GM20431 (cell line): ENCODE measurements around the gene ATG9B.
"Not testable (repeated sequence)": the region's sequence is repeated elsewhere in the genome, so short reads cannot be mapped to it uniquely, and the experiment has no call there.

Experiments used
- in situ Hi-C: fragments of 300-500 bp; cut with MseI, MboI; formaldehyde crosslinking; loops from one replicate; pipeline ENCODE4 v1.15.0; 2020; ENCODE audit warnings: low sequenced_read_pairs; ENCODE audit not compliant: unreplicated experiment

The ATG9B gene

DNA sequence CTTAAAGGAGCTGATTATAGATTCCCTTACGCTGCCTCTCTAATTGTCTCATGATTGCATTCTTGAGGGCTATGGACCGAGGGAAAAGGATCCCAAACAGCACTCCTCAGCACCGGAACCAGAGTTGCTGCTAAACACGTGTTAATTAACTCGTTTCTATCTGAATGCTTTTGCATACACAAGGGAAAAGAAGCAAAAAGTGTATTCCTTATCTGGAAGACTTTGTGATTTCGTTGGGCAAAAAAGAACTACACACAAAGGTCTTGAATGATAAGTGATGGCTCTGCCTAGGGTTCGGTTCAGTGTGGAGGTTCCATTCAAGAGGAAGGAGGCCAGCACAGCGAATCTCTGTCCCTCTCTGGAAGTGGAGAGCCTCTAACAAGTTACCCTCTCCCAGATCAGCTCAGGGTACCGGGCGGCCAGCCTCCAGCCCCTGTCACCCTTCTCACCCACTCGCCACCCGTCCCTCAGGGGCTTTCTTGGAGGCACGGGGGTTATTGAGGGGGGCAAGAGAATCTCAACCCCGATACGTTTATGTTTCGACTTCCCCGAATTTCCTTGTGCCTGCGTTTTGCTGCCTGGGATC is 34.6 kb upstream of the ATG9B start:
- in situ Hi-C loops, result no loop called here

- in situ Hi-C loops, result no loop called here
Measured at GRCh38 chr7:151057989-151058780, 33.9 kb upstream of the ATG9B start.

DNA sequence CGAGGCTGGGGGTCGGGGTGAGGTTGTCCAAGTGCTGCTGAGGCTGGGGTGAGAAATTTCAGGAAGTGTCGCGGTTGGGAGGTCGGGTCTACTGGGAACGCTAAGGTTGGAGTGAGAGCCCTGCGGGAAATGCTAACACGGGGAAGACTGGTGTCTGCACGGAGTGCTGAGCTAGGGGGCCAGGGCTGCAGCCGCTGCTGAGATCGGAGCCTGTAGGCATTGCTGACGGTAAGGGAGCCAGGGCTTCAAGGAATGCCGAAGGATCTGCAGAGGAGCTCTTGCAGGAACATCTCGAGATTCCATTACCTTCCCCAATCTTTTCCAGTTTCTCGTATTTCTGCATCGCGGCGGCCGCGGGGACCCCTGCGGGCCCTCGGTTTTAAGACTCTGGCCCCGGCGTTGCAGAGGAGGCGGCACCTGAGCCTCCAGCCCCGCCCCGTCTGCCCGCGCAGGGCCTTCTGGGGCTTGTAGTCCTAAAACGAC is 33.3 kb upstream of the ATG9B start, which contains the start of gene CDK5:
Gene CDK5 (minus strand): TSS at position 392 of the 483 bp plus-strand sequence. CDS start 49 bp downstream, at position 343.
- in situ Hi-C loops, result no loop called here

DNA sequence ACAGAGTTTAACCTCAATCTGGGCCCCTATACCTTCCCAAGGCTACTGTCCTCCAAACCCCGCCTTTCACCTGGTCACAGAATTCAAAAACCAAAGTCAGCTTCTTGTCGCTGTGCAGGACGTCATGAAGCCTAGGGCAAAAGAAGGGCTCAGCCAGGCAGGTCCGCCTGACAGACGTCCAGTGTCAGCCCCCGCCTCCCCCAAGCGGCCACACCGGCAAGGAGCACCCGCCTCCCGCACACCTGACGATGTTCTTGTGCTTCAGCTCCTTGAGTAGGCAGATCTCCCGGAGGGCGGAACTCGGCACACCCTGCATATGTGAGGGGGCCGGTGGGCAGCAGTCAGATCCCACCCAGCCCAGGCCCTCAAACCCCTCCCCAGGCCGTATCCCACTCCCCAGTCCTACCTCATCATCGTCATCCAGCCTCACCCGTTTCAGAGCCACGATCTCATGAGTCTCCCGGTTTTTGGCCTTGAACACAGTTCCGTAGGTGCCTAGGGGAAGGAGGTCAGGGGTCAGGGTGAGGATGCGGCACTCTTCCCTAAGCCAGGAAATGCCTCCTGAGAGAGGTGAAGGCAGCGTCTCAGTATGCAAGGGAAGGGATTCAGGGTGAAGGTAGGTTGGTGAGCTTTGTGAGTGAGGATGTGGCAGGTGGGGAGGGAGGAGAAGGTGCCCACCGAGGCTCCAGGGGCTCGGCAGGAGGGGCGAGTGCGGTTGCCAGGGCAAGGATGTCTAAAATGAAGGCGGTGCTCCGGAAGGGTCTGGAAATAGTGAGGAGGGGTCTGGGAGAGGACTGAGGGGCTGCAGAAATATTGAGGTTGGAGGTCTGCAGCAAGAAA is 32.6 kb upstream of the ATG9B start:
- in situ Hi-C loops, result no loop called here

GRCh38 chr7:151056283-151056665 is 32.0 kb upstream of the ATG9B start:
- in situ Hi-C loops, result no loop called here

- in situ Hi-C loops, result no loop called here
Measured at GRCh38 chr7:151053751-151054150, 29.5 kb upstream of the ATG9B start.

- in situ Hi-C loops, result no loop called here
Measured at GRCh38 chr7:151053096-151053495, 28.8 kb upstream of the ATG9B start.

- in situ Hi-C loops, result no loop called here
Measured at GRCh38 chr7:151051108-151051507, 26.8 kb upstream of the ATG9B start.

DNA sequence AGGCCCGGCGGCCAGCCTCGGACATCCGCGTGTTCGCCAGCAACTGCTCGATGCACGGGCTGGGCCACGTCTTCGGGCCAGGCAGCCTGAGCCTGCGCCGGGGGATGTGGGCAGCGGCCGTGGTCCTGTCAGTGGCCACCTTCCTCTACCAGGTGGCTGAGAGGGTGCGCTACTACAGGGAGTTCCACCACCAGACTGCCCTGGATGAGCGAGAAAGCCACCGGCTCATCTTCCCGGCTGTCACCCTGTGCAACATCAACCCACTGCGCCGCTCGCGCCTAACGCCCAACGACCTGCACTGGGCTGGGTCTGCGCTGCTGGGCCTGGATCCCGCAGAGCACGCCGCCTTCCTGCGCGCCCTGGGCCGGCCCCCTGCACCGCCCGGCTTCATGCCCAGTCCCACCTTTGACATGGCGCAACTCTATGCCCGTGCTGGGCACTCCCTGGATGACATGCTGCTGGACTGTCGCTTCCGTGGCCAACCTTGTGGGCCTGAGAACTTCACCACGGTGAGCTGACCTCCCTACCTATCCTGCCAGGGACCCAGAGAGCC is 24.7 kb upstream of the ATG9B start:
- in situ Hi-C loops, result no loop called here

DNA sequence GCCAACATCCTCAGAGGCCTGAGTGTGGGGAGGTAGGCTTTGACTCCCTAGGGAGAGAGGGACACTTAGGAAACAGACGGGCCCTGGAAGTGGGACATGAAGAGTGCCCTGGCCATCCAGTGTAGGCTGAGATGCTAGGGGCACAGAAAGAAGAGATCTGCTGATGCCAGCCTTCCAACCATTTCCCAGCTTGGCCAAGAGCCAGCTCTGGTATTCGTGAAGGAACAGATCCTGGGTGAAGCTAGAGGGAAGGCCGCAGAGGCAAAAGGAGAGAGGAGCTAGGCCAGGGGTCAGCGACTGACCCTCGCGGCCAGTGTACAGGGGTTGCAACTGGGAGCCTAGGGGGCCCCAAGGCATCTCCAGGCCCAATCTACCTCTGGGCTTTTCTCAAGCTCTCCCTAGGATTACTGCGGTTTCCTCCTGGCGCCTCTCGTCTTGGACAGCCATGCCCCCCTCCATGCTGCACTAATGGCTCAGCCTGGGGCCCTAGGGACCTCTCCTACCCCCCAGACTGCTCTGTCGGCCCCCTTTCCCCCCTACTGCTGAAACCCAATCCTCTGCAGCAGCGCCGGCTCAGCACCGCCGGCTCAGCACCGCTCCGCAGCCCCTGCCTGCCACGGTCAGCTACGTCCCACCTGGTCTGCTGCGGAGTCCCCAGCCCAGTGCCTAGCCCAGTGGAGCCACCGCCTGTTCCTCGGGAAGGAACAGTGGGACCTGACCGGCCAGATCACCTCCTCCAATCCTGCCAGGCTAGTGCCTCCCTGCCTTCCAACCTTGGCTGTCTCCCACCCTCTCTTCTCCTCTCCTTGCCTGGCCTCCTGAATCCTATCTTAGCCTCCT is 23.9 kb upstream of the ATG9B start, which contains the start of gene ASIC3:
Gene ASIC3 (plus strand): TSS at position 556 of the 840 bp plus-strand sequence. CDS start 355 bp downstream, outside the sequence.
- in situ Hi-C loops, result no loop called here

DNA sequence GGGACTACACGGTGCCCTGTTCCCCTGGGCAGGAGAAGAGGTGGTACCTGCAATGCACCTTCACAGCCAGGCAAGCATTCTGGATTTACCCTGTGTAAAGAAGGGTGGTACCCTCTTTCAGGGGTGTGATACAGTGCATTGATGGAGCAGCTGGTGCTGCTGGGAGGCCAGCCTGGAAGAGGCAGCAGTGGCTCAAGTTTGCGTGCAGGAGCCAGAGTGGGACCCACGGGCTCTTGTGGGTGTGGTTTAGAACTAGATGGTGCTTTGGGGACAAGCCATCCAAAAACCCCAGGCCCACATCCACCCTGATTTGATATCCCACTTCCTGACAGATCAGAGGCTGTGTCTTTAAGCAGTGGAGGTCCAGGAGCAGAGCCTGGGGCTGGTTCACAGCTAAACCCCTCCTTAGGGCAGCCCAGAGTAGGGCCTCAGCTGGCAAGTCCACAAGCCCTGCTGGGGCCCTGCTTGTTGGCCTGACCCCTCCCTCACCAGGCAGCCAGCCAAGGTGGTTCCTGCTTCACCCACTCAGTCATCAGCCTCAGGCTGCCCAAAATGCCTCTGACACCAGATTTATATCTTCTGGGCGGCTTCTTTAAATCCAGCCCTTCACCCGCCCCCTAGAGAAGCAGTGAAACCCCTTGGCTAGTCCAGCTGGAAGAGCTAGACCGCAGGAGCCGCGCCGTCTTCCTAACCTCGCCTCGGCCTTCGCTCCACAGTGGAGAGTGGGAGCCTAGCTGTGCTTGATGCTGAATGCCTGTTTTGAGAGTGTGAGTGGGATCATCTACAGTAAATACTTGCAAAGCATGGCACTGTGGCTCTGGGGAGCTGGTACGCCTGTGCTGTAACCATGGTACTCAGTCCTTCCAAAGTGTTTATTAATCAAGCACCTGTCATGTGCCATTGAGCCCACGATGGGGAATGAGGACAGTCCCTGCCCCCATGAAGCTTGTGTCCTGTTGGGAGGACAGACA is 22.6 kb upstream of the ATG9B start:
- in situ Hi-C loops, result no loop called here

- in situ Hi-C loops, result no loop called here
Measured at GRCh38 chr7:151045967-151046366, 21.7 kb upstream of the ATG9B start.

GRCh38 chr7:151045262-151045661 is 21.0 kb upstream of the ATG9B start:
- in situ Hi-C loops, result no loop called here

DNA sequence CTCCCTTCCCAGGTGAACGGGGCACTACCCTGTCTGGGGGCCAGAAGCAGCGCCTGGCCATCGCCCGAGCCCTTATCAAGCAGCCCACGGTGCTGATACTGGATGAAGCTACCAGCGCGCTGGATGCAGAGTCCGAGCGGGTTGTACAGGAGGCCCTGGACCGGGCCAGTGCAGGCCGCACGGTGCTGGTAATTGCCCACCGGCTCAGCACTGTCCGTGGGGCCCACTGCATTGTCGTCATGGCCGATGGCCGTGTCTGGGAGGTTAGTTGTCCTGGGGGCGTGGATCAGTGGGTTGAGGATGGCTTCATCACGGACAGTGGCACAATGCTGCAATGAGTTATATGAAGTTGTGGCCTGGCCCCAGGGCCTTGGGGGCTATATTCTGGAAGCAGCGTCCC is 19.7 kb upstream of the ATG9B start:
- in situ Hi-C loops, result no loop called here

GRCh38 chr7:151043449-151043848 is 19.2 kb upstream of the ATG9B start:
- in situ Hi-C loops, result not testable (repeated sequence)

DNA sequence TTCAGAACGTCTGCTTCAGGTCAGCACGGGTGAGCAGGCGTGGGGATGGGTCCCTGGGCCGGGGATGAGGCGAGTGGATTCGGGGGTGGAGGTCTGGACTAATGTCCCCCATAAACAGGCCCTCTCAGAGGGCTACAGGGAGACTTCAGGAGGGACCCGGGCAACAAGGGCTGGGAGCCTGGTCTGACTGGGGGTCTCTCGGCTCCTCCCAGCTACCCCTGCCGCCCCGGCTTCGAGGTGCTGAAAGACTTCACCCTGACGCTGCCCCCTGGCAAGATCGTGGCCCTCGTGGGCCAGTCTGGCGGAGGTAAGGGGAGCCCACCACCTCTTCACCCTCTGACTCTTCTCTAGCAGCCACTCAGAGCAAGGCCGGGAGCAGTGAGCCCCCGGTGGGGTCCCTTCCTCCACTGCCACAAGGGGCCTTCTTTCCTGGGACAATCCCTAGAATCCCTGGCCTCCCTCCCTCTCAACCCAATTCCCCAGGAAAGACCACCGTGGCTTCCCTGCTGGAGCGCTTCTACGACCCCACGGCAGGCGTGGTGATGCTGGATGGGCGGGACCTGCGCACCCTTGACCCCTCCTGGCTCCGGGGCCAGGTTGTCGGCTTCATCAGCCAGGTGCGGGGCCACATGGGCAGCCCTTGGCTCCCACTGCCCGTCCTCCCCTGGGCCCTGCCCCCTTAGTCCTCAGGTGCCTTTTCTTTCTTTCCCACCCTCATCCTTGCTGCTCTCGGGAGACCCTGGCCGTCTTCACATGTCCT is 16.5 kb upstream of the ATG9B start:
- in situ Hi-C loops, result no loop called here

- in situ Hi-C loops, result no loop called here
Measured at GRCh38 chr7:151039850-151040548, 15.7 kb upstream of the ATG9B start.
